ENCODE results near the gene SNX5.
A peak's percentile ranks its signal among the peaks of the same experiment; 100 is the strongest.

Gene SNX5

GRCh38 chr20:17993546-17993945, 25.0 kb upstream of the SNX5 start:
- no peak for TF ChIP-seq CTCF (conservative IDR thresholded peaks at IDR 0.05; ENCODE audit: low read depth, low read length)

GRCh38 chr20:17992847-17993513, 24.4 kb upstream of the SNX5 start:
- no peak overlapping the region for H3K4me3 ChIP-seq (ENCODE audit: low read depth, low read length)
- no peak for TF ChIP-seq CTCF (conservative IDR thresholded peaks at IDR 0.05; ENCODE audit: low read depth, low read length)
- peak; percentile 55 for DNase-seq (ENCODE audit: low read depth)

More at GRCh38 chr20:17993546-17993945, 25.0 kb upstream of the SNX5 start:
- H3K4me3 ChIP-seq (ENCODE audit: low read depth, low read length), result no peak overlapping the region
- DNase-seq (ENCODE audit: low read depth), result no peak

GRCh38 chr20:17992224-17992637, 23.6 kb upstream of the SNX5 start:
- no peak for TF ChIP-seq CTCF (conservative IDR thresholded peaks at IDR 0.05; ENCODE audit: low read depth, low read length)
- no peak overlapping the region for H3K4me3 ChIP-seq (ENCODE audit: low read depth, low read length)
- no peak for DNase-seq (ENCODE audit: low read depth)

- DNase-seq (ENCODE audit: low read depth), result no peak
- TF ChIP-seq CTCF (conservative IDR thresholded peaks at IDR 0.05; ENCODE audit: low read depth, low read length), result no peak
- no peak overlapping the region for H3K4me3 ChIP-seq (ENCODE audit: low read depth, low read length)
These were observed 21.8 kb upstream of the SNX5 start for GRCh38 chr20:17990278-17990972.

GRCh38 chr20:17987988-17988387, 19.4 kb upstream of the SNX5 start:
- DNase-seq (ENCODE audit: low read depth), result no peak
- no peak for TF ChIP-seq CTCF (conservative IDR thresholded peaks at IDR 0.05; ENCODE audit: low read depth, low read length)
- no peak overlapping the region for H3K4me3 ChIP-seq (ENCODE audit: low read depth, low read length)

GRCh38 chr20:17985388-17986018, 16.9 kb upstream of the SNX5 start:
- no peak for TF ChIP-seq CTCF (conservative IDR thresholded peaks at IDR 0.05; ENCODE audit: low read depth, low read length)
- H3K4me3 ChIP-seq (ENCODE audit: low read depth, low read length), result no peak overlapping the region
- DNase-seq (ENCODE audit: low read depth), result no peak
